ENCODE data around the gene MAGI1.
"Not testable (repeated sequence)": the region's sequence is repeated elsewhere in the genome, so short reads cannot be mapped to it uniquely, and the experiment has no call there.

The MAGI1 gene

DNA sequence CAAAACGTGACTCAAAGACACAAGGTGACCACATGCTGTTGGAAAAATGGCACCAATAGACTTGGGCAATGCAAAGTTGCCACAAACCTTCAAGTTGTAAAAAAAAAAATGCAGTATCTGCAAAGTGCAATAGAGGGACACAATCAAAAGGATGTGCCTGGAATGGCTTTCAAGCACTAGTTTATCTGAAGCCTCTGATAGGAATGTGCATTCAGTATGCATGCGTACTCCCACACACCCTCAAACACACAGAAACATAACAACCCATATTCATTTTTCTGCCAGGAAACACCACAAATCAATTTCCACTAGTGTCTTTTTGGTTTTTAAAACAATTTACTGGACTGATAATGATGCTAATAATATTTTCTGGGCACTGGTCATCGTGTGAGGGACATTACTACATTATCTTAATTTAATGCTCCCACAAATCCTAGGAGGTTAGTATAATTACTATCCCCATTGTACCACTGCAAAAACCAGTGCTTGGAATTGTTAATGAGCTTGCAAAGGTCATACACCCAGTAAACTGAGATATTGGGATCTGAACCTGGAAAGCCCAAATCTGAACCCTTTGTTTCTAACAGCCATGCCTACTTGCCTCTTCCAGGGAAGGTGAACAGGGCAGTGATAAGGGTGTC, 298.7 kb downstream of the MAGI1 start:
- no peak for DNase-seq

DNA sequence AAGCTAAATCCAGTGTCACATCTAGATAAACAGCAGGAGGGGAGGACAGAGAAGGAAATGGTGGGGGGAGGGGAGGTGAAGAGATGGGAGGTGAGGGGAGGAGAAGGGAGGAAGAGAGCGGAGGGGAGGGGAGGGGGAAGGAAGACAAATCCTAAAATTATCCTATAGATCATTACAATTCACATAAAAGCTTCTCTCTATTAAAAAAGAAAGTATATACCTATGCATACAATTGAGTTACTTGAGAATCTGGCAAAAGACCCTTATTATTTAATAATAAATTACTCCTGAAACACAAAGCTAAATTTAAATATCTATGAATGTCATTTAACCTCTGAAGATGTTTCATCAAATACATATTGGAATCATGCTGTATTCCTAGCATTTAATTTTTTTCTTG, 303.9 kb downstream of the MAGI1 start:
- DNase-seq, result no peak

DNA sequence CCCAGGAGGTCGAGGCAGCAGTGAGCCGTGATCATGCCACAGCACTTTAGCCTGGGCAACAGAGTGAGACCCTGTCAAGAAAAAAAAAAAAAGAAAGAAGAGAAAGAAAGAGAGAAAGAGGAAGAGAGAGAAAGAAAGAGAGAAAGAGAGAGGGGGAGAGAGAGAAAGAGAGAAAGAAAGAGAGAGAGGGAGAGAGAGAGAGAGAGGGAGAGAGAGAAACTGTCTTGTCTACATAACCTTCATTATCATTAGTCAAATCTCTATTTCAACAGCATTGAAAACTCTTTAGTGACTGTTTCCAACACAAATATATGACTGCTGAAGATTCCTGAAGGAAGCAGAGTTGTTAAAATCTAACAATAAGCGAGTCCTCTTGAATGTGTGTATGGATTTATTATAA, 304.3 kb downstream of the MAGI1 start:
- no peak for DNase-seq

DNA sequence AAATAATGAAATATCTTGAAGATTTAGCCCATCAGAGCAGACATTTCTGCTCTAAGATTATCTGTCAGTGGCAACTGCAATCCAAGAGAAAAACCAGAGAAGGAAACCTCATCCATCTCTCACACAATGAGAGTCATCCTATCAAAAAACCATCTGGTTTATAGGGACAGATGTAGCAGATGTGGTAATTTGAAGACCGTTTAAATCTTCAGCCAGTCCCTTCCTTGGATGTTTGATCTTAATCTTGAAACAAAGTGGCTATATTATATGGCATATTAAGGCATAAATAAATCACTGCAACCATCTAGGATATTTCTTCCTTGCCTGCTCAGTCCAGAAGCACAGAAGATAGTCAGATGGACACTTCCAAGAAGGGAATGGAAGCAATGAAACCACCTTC, 305.3 kb downstream of the MAGI1 start:
- no peak for DNase-seq

DNA sequence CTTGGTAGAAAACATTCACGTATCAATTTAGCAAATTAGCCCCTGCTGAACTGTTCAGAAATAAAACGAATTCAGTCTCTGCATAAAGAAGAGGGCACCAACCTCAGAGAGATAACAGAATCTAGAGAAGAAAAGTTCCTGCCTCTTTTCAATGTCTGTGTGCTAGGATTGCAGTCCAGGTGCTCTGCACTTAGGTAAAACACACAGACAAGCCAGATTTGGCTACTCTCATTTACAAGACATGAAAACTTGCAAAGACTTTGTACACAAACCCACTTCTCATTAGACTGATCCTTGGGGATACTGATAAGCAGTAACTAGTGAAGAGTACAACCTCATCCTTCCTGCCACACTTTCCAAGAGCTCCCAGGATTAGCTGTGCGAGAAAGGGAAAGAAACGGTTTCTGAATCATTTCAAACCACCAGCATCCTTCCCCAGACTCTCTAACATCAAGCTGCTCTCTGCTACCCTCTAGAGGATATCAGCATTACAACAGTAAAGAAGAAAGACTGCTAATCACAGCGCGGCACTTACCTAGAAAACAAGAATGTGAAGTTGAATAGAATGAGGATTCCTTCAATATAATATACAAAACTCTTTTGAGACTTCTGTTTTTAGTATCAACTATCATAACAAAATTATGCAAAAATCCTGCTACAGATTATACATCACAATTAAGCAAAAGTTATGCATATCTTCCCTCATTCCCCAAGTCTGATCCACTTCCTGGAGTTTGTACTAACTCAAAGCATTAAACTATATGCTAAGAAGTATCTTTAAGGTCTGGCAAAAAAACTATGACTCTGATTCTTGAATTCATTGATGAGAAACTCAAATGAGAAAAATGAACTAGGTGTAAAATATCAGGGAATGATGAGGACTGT, 306.4 kb downstream of the MAGI1 start:
- peak; percentile 16 to 33 for DNase-seq

DNA sequence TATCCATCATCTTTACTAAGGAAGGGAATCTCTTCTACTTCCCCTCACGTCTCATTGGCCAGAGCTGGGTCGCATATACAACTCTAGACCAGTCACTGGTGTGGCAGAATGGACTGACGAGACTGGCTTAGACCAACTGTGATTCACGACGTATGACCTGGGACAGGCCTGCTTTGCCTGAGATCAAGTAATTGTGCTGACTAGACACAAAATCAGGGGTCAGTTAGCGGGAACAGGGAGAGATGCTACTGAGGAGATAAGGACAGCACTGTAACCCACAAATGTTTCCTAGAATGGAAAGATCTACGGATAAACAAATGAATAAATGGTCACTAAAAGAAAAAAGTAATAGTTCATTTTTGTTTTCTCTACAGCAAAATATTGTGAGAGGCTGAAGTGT, 308.3 kb downstream of the MAGI1 start:
- DNase-seq, result no peak

DNA sequence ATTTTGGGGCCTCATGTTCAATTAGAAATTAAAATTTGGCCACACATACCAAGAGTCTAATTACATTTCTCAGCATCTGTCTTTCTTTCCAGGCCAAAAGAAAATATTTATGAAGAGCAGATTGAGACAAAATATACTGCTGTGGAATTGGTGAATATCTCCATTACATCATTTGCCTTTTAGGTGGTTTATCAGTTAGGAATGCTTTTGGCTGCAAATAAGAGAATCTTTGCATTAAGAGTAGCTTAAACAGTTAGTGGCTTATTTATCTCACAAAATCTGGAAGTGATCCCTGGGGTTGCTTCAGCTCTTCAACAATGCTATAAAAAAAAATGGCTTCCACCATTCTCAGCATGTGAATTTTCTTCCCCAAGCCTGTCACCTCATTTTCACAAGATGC, 308.7 kb downstream of the MAGI1 start:
- DNase-seq, result no peak

DNA sequence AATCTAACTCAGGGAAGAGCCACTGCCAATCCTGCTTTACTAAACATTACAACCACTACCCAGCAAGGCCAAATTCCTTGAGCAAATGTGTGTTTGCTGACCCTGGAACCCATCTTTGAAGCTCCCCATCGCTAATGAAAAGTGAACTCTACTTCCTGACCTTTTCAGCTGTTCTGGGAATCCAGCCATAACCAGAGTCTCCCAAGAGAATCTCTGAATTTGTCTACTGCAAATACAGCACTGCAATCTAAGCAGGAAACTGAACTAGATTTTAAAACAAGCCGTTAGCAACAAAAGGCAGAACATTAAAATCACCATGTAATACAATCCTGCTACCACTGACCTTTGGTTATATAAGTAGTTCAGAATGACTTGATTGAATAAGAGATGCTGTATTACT, 309.2 kb downstream of the MAGI1 start:
- no peak for DNase-seq

DNA sequence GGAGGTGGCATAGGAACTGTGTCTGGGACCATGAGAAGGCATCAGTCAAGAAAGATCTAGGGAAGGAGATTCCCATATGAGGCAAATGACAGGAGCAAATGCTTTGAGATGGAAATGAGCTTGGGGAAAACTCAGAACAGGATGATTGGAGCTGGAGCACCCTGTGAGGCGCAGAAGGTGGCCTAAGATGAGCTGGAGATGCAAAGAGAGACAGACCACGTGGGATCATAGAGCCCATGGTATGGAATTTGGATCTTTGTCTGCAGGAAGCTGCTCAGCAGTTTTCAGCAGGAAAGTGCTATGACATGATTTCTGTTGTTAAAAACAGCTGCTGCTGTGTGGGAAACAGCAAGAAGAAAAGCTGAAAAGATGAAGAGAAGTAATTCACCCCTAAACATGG, 310.6 kb downstream of the MAGI1 start:
- DNase-seq, result no peak

DNA sequence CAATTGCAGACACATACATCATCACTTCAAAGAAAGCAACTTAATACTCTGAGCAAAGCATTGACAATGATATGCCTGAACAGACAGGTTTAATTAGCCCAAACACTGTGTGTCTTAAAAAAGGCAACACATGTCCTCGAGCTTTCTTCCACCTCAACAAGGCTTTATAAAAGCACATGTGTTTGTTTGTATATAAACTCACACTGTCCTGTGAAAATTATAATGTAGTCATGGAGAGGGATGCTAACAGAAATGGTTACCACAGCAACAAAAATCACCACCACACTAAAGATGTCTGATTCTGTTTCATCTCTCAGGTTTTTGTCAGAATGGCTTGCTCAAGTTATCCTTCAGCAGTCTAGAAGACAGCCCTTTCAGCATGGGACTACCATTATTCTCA, 314.7 kb downstream of the MAGI1 start:
- no peak for DNase-seq

DNA sequence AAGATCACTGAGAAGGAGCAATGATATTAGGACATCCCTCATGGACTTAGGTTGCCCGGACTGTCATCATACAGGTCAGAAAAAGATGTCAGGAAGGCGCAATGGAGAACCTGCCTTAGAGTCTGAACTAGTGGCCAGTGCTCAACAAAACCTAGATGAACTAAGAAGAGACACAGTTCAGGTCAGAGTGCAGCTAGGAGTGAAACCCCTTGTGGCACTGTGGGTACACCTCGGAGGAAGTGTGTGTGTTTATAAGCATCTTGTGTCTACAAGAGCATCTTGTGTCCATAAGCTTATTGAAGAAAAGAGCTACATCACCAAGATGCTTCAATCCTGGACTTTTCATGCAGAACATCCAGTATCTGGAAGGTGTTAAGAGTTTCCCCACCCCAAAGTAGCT, 315.7 kb downstream of the MAGI1 start:
- DNase-seq, result no peak

DNA sequence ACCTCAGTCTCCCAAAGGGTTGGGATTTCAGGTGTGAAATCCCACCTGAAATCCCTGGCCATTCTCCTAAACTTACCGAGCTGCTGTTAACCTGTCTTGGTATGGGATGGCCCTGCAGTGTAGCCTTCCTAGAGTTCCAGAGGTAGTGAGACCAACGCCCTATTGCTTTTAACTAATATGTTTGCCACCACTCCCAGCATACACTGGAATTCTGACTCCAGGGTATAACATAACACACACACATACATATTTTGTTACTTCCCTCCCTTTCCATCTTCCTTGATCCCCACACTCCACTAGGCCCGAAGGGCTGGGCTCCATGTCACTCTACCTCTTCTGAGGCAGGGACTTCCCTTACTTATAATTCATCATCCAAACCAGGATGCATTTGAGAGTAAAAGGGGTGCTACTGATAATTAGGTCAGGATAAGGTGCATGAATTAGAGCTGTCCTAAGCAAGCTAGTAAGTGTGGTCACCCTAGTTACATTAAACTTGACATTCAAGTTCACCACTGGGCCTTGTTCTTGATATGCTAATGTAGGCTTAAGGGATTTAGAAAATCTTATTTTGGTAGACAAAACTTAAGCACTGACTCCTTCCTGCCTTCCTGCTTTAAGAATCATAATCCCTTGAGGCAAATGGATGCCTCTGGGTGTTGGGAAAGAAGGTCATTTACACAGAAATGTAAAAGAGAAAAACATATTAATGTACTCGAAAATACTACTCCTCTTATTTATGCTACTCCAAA, 317.6 kb downstream of the MAGI1 start:
- no peak for DNase-seq

DNA sequence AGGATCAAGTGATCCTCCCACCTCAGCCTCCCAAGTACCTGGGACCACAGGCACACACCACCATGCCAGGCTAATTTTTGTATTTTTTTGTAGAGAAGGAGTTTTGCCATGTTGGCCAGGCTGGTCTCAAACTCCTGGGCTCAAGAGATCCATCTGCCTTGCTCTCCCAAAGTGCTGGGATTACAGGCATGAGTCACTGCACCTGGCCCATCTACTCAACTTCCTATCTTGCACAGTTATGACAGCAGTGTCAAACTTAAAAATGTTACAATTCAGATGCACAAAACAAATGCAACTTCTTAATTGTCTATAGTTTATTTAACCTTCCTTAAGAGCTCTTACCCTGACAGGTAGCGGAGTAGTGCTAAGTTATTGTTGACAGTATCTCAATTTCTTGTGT, 319.1 kb downstream of the MAGI1 start:
- not testable (repeated sequence) for DNase-seq

DNA sequence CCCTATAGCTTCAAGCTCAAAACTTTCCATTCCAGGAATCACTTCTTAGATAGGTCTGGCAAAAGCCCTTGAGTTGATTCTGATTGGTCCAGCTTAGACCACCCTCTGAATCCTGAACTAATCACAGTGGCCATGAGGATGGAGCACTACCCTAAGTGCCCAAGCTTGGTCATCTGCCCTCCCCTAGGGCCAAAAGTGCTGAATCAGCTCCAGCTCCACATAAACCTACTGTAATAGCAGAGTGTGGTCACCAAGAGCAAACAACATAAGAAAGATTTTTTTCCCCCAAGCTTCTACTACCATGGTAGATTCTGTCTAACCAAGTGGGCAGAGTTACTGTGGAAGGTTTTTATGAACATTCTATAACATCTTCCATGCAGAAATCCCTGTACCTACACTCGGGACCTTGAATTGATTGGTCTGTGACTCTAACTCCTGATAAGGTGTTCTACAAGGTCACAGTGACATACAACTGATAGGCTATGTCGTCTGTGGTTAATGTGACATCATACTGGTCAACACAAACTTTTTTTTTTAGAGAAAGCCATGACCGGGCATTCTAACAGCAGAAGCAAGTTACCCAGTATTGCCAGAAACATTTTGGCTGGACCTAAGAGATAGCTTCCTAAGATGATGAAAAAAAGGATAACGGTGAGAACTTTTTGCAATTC, 320.9 kb downstream of the MAGI1 start:
- DNase-seq, result no peak

DNA sequence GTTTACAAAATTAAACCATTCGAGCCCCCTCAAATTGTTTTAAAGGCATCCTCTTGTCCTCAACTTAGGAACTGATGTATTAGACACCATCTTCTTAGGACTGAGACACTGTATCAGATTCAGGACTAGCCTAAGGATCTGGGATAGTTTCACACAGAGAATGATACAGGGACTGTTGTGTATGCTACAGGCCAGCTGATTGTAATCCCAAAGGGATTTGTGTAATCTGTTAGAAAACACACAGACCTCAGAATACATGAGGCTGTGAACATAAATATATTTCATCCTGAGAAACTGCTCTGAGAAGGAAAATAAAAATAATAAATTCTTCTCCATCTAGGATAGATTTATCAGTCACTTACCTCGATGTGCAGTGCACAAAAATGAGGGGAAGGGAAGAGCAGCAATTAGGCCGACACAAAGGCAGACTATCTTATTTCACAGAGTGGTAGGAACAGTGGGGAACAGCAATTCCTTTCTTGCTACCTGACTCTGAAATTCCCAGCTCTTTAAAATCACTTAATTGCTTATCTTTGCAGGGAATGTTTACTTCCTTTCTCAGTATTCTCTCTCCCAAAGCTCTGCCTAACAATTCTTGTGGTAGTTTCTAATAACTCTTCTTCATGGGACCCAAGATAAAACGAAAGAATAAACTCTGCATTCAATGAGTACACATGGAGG, 322.5 kb downstream of the MAGI1 start:
- no peak for DNase-seq

DNA sequence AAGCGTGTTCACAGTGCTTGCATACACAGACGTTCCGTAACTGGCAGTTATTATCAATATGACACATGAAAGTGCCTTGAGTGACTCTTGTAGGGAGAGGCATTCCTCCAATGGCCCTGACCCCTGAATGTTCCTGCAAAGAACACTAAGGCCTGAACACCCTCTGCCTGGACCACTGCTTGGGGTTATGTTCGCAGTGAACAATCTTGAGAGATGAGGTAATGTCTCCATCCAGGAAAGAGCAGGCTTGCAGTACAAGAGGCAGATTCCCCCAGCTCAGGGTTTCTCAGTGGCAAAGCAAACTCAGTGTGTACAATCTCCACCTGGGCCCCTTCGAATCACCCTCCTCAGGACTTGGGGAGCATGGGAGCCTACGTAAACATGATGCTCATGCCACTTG, 324.6 kb downstream of the MAGI1 start:
- no peak for DNase-seq

DNA sequence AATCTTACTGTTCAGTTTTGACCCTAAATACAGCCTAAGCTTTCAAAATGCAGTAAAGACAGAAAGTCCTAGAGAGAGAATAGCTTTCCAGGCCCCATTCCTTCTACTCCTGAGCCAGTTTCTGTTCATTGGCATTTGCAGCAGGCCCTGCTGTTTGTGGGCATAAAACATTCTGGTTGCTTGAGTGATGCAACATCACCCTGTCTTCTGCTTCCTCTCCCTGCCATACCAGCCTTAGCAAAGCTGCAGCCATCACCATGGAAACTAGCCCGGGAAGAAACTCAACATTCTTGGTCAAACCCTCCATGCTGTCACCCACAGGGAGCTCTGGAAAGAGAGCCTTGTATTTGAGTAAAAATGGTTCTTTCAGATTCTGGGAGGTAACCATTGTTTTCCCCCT, 325.7 kb downstream of the MAGI1 start:
- no peak for DNase-seq

DNA sequence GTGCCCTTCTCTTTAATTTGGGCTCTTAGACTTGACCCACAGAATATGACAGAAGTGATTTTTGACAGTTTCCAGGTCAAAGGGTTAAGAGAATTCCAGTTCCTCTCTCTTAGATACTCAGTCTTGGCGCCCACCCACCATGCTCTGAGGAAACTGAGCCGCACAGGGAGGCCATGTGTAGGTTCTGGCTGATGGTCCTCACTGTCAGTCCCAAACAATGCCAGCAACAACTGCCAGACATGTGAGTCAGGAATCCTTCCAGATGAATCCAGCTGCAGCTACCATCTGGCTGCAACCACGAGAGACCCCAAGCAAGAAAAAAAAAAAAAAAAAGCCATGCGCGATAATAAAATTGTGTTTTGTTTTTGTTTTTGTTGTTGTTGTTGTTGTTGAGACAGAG, 326.6 kb downstream of the MAGI1 start:
- DNase-seq, result no peak

DNA sequence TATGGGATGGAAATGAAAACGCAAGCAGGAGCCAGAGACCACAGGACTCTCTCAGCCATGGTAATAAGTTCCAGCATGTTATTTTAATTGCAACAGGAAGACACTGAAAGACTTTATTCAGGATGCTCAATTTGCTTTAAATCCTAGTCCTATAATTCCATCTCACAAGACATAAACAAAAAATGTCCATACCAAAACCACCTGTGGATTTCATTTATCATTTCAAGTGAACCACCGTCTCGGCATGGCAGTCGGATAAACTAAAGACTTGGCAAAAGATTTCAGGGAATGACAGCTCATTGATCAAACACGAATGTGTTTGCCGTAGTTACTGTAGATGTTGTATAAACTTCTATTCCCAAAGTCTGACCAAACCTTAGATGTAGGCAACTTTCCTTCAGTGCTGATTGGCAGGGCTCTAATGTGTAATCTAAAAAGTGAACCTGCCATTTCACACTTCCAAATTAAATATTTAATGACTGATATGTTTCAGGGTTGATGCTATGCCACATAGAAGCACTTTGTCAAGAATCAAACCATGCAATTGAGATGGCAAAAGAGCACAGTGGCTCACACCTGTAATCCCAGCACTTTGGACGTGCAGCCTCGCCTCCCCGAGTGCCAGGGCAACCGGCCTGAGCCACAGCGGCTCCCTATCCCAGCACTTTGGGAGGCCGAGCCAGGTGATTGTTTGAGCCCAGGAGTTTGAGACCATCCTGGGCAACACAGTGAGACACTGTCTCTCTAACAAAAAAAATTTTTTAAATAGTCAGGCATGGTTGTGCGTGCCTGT, 331.7 kb downstream of the MAGI1 start:
- DNase-seq, result no peak

DNA sequence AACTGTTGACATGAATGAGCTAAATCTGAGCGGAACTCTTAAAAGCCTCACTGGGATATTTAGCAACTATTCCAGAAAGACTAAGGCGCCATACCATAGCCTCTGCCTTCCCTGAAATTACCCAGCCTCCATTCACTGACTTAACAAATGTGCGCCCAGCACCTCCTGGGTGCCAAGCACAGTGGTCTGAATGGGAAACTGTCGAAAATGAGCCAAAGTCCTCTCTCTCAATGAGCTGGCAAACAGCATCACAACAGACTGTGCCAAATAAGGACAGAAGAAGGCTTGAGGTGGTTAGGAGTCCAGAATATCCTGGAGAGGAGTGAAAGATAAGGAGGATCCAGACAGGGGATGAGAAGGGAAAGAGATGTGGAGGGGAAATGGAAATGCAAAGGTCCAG, 332.4 kb downstream of the MAGI1 start:
- no peak for DNase-seq

DNA sequence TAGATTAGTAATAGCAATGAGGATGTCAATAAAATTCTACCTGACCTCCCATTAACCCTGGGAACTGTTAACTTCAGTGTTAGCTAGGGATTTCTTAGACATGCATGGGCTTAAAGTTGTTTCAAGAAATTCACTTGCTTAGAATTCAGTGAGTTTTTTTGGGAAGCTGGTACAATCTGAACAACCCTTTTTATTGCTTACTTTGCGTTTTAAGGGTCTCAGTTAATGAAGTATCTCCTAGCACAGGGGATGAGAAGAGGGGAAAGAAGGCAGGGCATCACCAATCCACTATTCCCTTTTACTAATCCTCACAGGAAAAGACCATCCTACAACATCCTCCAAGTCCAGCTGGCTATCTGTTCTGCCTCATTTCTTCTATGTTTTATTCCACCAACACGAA, 334.9 kb downstream of the MAGI1 start:
- no peak for DNase-seq

DNA sequence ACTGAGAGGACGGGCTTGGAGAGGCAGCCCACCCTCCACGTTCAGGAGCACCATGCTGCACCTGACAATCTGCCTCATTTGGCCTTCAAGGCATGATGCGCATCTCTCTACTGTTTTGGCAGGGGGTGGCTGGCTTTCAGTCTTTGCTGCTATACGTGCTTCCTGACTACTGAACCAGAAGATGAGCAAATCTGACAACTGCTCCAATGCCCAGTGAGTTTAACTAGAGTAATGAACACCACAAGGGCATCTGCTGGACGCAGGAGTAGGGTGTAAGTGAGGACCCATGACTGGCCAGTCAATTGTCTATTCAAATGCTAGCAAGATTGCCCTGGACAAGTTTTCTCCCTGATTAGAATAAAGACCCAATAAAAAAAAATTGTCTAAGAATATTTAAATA, 335.7 kb downstream of the MAGI1 start:
- DNase-seq, result no peak
